Gastroesophageal sphincter (tissue), 4 donors: ENCODE measurements around the gene UBE2D1. TPM values are rescaled to one million over a fixed set of nuclear protein-coding genes. Genes with fewer than 3 reads are reported as not detected.

Source experiments
- ATAC-seq: fragments of 150-250 bp; one replicate; pipeline ENCODE4 v1.9.1; 2016; ENCODE audit warnings: mild to moderate bottlenecking, moderate library complexity
- H3K27ac ChIP-seq, 4 donors: fragments of 200-600 bp; sonication (generic) in 3 of 4; 1 replicate in 3 of 4; 2 replicates in 1 of 4; pipeline ENCODE4 v1.5.1; 2016 to 2019
- H3K27me3 ChIP-seq: fragments of 200-600 bp; sonication (generic); one replicate; pipeline ENCODE4 v1.5.1; 2019
- H3K36me3 ChIP-seq, 2 donors: fragments of 200-600 bp; sonication (generic); one replicate each; pipeline ENCODE4 v1.5.1; 2019; ENCODE audit warnings: control low read depth in 1 of 2
- H3K4me1 ChIP-seq, 3 donors: fragments of 200-600 bp; sonication (generic); 1 replicate in 2 of 3; 2 replicates in 1 of 3; pipeline ENCODE4 v1.5.1; 2016 to 2019; ENCODE audit warnings: control low read depth in 2 of 3
- H3K4me3 ChIP-seq, 2 donors: fragments of 200-600 bp; sonication (generic); one replicate each; pipeline ENCODE4 v1.5.1; 2019; ENCODE audit warnings: mild to moderate bottlenecking in 1 of 2, moderate library complexity in 1 of 2
- H3K9me3 ChIP-seq, 3 donors: fragments of 200-600 bp; sonication (generic); one replicate each; pipeline ENCODE4 v1.5.1; 2017 to 2019; ENCODE audit warnings: control low read depth in 2 of 3
- CTCF ChIP-seq, 4 experiments: fragments of 200-600 bp in 2 of 4; fragments of 450-650 bp in 2 of 4; sonication (generic) in 1 of 4; IDR thresholded peaks; one replicate each; pipeline ENCODE4 v1.5.1; 2017 to 2019; ENCODE audit warnings: antibody characterized with exemption in 4 of 4, mild to moderate bottlenecking in 2 of 4, moderate library complexity in 2 of 4
- EP300 ChIP-seq: sonication (generic); formaldehyde crosslinking; IDR thresholded peaks from one replicate; pipeline ENCODE4 v1.6.1; 2017; ENCODE audit warnings: antibody characterized with exemption, mild to moderate bottlenecking
- POLR2A ChIP-seq, 2 donors: fragments of 450-650 bp; IDR thresholded peaks; one replicate each; pipeline ENCODE4 v1.6.1; 2017; ENCODE audit warnings: antibody characterized with exemption in 2 of 2, mild to moderate bottlenecking in 2 of 2, moderate library complexity in 1 of 2
- POLR2AphosphoS5 ChIP-seq: sonication (generic); formaldehyde crosslinking; IDR thresholded peaks from one replicate; pipeline ENCODE4 v1.6.1; 2017; ENCODE audit warnings: antibody characterized with exemption
- WGBS, 2 donors: methylation state at CpG; one replicate each; pipeline ENCODE4 v1.1.5; 2018; ENCODE audit warnings: low coverage in 1 of 2; 5-methylcytosine and 5-hydroxymethylcytosine counted together
- total RNA-seq, 4 donors: library from RNA; depleted of rRNA; stranded (reverse); fragments of >200 nt; gene quantifications; one replicate each; pipeline ENCODE4 v1.1.0, GENCODE V29; 2016

Gene UBE2D1
- total RNA-seq, 4 donors from 2014 or later: 16.4 to 23.5 (median 19.0) TPM

- 33 to 53% methylated on average over 1 of the region's 1 CpG for WGBS, 2 donors
- Histone ChIP-seq H3K27ac (no peak overlapping the region), H3K9me3 (no peaks in the 10 kb centered on the region), H3K36me3 (peaks cover 0 to 28% of the 10 kb centered on the region in 2 donors), H3K4me1 (no peaks in the 10 kb centered on the region), H3K27me3 (no peaks in the 10 kb centered on the region), H3K4me3 (no peak overlapping the region)
- TF ChIP-seq POLR2A (IDR thresholded peaks at IDR 0.05) (no peak), CTCF (IDR thresholded peaks at IDR 0.05) (no peak), EP300 (no peak), POLR2AphosphoS5 (no peak)
- ATAC-seq: no peak
Observed at GRCh38 chr10:58400609-58401008, 65.8 kb downstream of the UBE2D1 start.

GRCh38 chr10:58404001-58404400 lies 69.2 kb downstream of the UBE2D1 start:
- Histone ChIP-seq H3K27me3 (no peaks in the 10 kb centered on the region), H3K27ac (no peak overlapping the region), H3K36me3 (no peaks in the 10 kb centered on the region), H3K4me3 (no peak overlapping the region), H3K9me3 (no peaks in the 10 kb centered on the region), H3K4me1 (no peaks in the 10 kb centered on the region)
- 72 to 86% methylated on average over 2 of the region's 2 CpGs for WGBS, 2 donors
- TF ChIP-seq CTCF (IDR thresholded peaks at IDR 0.05) (no peak), POLR2A (IDR thresholded peaks at IDR 0.05) (no peak), POLR2AphosphoS5 (no peak), EP300 (no peak)
- no peak for ATAC-seq

GRCh38 chr10:58409956-58410610 lies 75.3 kb downstream of the UBE2D1 start:
- H3K36me3 ChIP-seq: no peaks in the 10 kb centered on the region
- no peak overlapping the region for H3K27ac ChIP-seq
- no peaks in the 10 kb centered on the region for H3K4me1 ChIP-seq
- no peak for TF ChIP-seq EP300
- TF ChIP-seq CTCF (IDR thresholded peaks at IDR 0.05): no peak
- no peak for TF ChIP-seq POLR2A (IDR thresholded peaks at IDR 0.05)
- TF ChIP-seq POLR2AphosphoS5: no peak
- H3K9me3 ChIP-seq: no peaks in the 10 kb centered on the region
- no peak overlapping the region for H3K4me3 ChIP-seq
- 29 to 52% methylated on average over 1 to 4 of the region's 4 CpGs for WGBS, 2 donors
- H3K27me3 ChIP-seq: no peaks in the 10 kb centered on the region
- no peak for ATAC-seq

DNA sequence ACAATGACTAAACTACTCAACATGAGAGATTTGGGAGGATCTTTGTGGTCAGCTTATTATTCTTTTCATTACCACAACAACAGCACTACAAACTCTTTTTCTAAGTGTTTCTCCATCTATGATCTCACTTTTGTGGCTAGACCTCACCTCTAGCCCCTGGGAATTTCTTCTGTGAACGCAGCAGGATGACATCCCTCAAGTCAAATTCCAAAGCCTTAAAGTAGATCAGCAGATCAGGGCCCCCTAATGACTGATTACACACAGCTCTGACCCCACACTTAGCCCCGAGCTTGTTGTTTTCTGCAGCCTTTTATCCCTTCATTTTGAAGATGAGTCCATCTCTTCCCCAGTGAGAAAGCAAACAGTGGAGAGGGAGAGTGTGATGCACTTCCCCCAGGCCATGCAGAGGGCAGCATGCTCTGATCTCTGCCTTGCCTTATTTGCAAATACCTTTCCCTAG lies 77.7 kb downstream of the UBE2D1 start:
- H3K36me3 ChIP-seq: no peaks in the 10 kb centered on the region
- H3K27me3 ChIP-seq: no peaks in the 10 kb centered on the region
- H3K4me3 ChIP-seq: no peak overlapping the region
- ATAC-seq: no peak
- H3K4me1 ChIP-seq: no peaks in the 10 kb centered on the region
- H3K9me3 ChIP-seq: no peaks in the 10 kb centered on the region
- WGBS, 2 donors: 45 to 52% methylated on average over 2 of the region's 2 CpGs
- no peak overlapping the region for H3K27ac ChIP-seq
- no peak for TF ChIP-seq POLR2AphosphoS5
- no peak for TF ChIP-seq CTCF (IDR thresholded peaks at IDR 0.05)
- no peak for TF ChIP-seq POLR2A (IDR thresholded peaks at IDR 0.05)
- no peak for TF ChIP-seq EP300
